GM18951 (cell line): ENCODE data around the gene ACER2.
"Not testable (repeated sequence)": the region's sequence is repeated elsewhere in the genome, so short reads cannot be mapped to it uniquely, and the experiment has no call there.

Experiments
- POLR2A ChIP-seq: IDR thresholded peaks from 4 replicates; pipeline ENCODE4 v1.6.1; 2011; ENCODE audit warnings: mild to moderate bottlenecking; ENCODE audit not compliant: insufficient read length, insufficient read depth; ENCODE audit errors: extremely low read depth
- in situ Hi-C: fragments of 300-500 bp; cut with MboI; formaldehyde crosslinking; loops from one replicate; pipeline ENCODE4 v1.12.0; 2022; ENCODE audit warnings: low sequenced_read_pairs, mixed read lengths, inconsistent platforms; ENCODE audit not compliant: unreplicated experiment

ACER2 gene

GRCh38 chr9:19420877-19421276 is 12.1 kb downstream of the ACER2 start:
- in situ Hi-C loops: no loop called here
- TF ChIP-seq POLR2A: no peak

DNA sequence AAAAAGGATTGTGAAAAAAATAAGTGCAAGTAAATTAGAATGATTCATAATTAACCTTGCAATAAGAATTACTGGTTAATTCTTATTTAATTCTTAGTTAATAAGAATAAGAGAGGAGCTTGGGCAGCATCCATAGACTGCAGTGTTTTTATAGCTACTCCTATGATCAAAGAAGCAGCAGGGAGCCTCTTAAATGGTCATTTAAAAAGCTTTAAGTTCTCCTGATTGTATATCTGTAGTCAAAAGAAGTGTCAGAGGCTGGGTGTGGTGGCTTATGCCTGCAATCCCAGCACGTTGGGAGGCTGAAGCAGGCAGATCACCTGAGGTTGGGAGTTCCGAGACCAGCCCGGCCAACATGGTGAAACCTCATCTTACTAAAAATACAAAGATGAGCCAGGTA is 14.4 kb downstream of the ACER2 start:
- in situ Hi-C loops: no loop called here
- TF ChIP-seq POLR2A: no peak

- TF ChIP-seq POLR2A: no peak
- in situ Hi-C loops: no loop called here
These were observed 15.5 kb downstream of the ACER2 start for GRCh38 chr9:19424176-19424779.

- TF ChIP-seq POLR2A: no peak
- in situ Hi-C loops: no loop called here
These were observed 20.8 kb downstream of the ACER2 start for GRCh38 chr9:19429595-19429994.

DNA sequence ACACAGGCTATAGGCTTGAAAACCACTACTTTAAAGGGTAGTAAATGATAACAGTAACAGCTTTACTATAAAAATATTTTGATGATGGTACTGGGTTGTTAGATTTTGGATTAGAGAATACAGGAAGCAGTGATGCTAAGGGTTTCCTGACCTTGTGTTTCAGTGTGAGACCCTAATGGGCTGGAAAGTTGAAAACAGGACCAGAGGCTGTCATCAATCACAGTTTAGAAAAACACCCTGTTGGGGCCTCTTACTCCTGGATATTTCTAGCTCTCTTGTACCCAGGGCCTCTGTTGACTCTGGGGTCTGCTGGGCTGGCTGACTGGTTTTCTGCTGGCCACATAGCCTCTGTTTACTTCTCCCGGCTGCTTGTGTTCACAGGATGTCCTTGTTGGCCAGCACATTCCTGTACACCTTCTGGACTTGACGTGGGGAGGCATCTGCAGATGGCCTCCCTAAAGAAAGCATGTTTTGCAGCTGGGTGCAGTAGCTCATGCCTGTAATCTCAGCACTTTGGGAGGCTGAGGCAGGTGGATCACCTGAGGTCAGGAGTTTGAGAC is 21.5 kb downstream of the ACER2 start:
- no peak for TF ChIP-seq POLR2A
- in situ Hi-C loops: no loop called here

DNA sequence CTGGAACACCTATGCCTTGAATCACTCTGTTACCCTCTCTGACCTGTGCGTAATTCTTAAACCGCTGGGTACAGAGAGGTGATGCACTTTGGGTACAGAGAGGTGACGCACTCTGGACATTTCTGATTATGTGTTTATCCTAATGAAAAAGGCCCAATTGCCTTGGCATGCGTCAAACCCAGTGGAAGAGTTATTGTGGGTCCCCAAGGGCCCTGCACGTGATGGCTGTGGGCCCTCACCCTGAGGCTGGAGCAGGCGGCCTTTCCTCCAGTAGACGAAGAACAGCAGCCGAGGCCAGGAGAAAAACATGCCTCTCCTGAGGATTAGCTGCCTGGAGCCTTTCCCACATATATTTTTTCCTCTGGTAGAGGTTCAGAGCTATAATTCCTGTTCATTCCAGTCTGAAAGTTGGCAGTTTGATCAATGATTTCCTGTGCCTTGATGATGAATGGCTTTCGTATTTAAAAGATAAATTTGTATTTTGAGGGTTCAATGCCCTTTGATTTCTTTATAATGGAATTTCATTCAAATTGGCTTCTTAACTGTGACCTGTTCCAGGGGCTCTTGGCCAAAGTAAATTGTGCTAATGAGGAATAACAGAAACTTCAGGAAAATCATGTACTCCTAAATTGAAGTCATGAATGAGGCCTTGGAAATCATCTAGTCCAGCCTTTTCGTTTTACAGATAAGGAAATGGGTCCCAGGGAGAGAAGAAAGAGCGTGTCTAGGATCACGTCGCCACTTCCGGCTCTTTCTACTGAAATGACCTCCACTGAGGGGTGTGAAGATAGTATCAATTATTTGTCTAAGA is 22.8 kb downstream of the ACER2 start:
- no peak for TF ChIP-seq POLR2A
- in situ Hi-C loops: no loop called here

GRCh38 chr9:19432473-19432872 is 23.7 kb downstream of the ACER2 start:
- in situ Hi-C loops: no loop called here
- no peak for TF ChIP-seq POLR2A

DNA sequence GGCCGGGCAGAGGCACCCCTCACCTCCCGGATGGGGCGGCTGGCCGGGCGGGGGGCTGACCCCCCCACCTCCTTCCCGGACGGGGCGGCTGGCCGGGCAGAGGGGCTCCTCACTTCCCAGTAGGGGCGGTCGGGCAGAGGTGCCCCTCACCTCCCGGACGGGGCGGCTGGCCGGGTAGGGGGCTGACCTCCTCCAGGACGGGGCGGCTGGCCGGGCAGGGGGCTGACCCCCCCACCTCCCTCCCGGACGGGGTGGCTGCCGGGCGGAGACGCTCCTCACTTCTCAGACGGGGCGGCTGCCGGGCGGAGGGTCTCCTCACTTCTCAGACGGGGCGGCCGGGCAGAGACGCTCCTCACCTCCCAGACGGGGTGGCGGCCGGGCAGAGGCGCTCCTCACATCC is 24.9 kb downstream of the ACER2 start:
- in situ Hi-C loops: not testable (repeated sequence)

- in situ Hi-C loops: loop anchor here (10.0 kb wide), 1 partner anchor 56 kb away; the partner anchor contains the start of gene RPS6
These were observed 31.6 kb downstream of the ACER2 start for GRCh38 chr9:19440376-19440775.

DNA sequence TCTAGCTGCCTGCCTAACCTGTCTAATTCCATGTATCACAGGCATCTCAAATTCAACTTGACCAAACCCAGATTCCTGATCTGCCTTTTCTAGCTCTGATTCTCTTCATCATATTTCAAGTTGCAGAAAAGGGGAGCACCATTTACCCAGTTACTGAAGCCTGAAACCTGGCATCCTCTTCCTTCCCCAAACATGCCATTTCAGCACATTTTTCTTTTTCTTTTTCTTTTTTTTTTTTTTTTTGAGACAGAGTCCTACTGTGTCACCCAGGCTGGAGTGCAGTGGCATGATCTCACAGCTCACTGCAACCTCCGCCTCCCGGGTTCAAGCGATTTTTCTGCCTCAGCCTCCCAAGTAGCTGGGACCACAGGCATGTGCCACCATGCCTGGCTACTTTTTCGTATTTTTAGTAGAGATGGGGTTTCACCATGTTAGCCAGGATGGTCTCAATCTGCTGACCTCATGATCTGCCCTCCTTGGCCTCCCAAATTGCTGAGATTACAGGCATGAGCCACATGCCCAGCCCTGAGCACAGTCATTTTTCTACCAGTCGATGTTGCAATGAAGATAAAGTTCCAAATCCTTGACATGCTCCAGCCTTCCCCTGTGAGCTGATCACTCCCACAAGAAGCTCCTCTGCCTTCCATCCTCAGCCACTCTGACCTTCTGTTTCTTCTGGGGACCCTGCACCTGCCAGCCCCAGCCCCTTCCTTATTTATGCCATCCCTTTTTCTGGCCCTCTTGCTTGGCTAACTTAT is 32.2 kb downstream of the ACER2 start:
- no peak for TF ChIP-seq POLR2A
- in situ Hi-C loops: loop anchor here (10.0 kb wide), 1 partner anchor 56 kb away; the partner anchor contains the start of gene RPS6

More at GRCh38 chr9:19440376-19440775, 31.6 kb downstream of the ACER2 start:
- TF ChIP-seq POLR2A: no peak

DNA sequence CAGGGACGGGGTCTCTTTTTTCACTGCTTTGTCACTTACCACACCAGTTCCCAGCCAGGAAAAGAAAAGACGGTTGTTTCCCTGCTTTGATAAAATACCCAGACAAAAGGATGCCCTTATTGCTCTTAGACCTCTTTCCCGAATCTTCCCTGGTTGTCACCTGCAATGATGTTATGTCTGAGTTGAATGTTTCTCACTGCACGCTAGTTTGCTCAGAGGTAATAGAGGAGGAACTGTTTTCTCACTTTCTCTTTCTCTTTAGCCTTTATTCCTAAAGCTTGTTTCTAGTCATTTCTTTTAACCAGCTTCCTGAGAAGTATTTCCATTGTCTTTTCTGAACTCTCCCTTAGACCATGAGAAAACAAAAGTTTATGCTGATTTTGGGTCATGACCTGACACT is 32.9 kb downstream of the ACER2 start:
- in situ Hi-C loops: loop anchor here (10.0 kb wide), 1 partner anchor 57 kb away; the partner anchor contains the start of gene RPS6
- no peak for TF ChIP-seq POLR2A

DNA sequence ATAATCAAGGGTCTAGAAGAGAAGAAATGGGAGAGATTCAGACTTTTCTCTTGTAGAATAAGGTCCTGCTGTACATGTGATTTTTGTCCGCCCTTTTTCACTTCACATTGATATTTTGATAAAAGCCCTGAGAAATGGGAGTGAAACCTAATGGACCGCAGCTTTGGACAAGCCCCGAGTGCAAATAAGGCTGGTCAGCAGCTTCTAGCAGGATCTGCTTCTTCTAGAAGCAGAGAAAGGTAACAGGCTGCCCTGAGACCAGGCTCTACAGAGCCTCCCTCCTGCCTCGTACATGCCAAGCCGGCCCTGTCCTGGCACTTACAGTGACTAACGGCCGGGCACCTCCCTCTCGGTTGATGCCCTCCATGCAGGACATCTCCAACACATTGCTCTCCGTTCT is 33.4 kb downstream of the ACER2 start:
- TF ChIP-seq POLR2A: no peak
- in situ Hi-C loops: loop anchor here (10.0 kb wide), 1 partner anchor 57 kb away; the partner anchor contains the start of gene RPS6

DNA sequence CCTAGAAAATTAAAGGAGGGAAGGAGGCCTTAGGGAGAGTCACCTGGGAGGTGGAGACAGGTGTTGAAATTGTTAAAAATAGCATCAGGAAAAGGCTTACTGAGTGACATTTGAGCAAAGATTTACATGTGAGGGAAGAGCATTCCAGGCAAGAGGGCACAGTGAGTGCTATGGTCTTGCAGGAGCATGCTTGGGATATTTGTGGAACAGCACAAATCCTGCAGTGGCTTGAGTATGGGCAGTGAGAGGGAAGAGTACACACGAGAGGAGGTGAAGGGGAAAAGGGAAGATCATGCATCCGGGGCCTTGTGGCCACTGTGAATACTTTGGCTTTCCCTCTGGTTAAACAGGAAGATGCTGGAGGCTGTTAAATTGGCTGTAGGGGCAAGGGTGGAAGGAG is 36.6 kb downstream of the ACER2 start:
- TF ChIP-seq POLR2A: no peak
- in situ Hi-C loops: loop anchor here (10.0 kb wide), 1 partner anchor 61 kb away; the partner anchor contains the start of gene RPS6
